HCT116 (cell line): ENCODE measurements around the gene CSNK1G2.

Experiments
- CEBPB ChIP-seq: IDR thresholded peaks from 2 replicates; pipeline ENCODE4 v1.6.1; 2012; ENCODE audit warnings: low read depth
- CTCF ChIP-seq, 3 experiments: fragments of 200-600 bp in 1 of 3; sonication (generic) in 1 of 3; IDR thresholded peaks in 2 of 3; conservative IDR thresholded peaks in 1 of 3; 2 replicates each; pipeline ENCODE4 v1.5.1; 2012 to 2017; ENCODE audit warnings: low read depth in 2 of 3, low read length in 2 of 3, antibody characterized with exemption in 1 of 3, borderline replicate concordance in 1 of 3, control low read depth in 1 of 3, mild to moderate bottlenecking in 1 of 3, mixed read lengths in 1 of 3, mixed run types in 1 of 3, moderate library complexity in 1 of 3; ENCODE audit not compliant: insufficient read depth in 1 of 3
- ELF1 ChIP-seq: IDR thresholded peaks from 2 replicates; pipeline ENCODE4 v1.6.1; 2012; ENCODE audit warnings: low read depth, borderline replicate concordance
- EZH2 ChIP-seq: fragments of 200-600 bp; sonication (generic); IDR thresholded peaks from 2 replicates; pipeline ENCODE4 v1.6.1; 2017; ENCODE audit warnings: antibody characterized with exemption, mixed run types
- EZH2phosphoT487 ChIP-seq: fragments of 200-600 bp; IDR thresholded peaks from 2 replicates; pipeline ENCODE4 v1.6.1; 2018; ENCODE audit warnings: antibody characterized with exemption, borderline replicate concordance
- FOSL1 ChIP-seq: IDR thresholded peaks from 2 replicates; pipeline ENCODE4 v1.6.1; 2012; ENCODE audit warnings: low read depth
- JUND ChIP-seq: IDR thresholded peaks from 2 replicates; pipeline ENCODE4 v1.6.1; 2012
- MAX ChIP-seq: IDR thresholded peaks from 2 replicates; pipeline ENCODE4 v1.6.1; 2012
- POLR2A ChIP-seq: IDR thresholded peaks from 2 replicates; pipeline ENCODE4 v1.7.0; 2011; ENCODE audit warnings: borderline replicate concordance; ENCODE audit not compliant: insufficient read depth, insufficient read length; ENCODE audit errors: extremely low read depth
- POLR2AphosphoS5 ChIP-seq: IDR thresholded peaks from 2 replicates; pipeline ENCODE4 v1.6.1; 2011; ENCODE audit warnings: mild to moderate bottlenecking, low read depth, low read length, moderate library complexity
- RAD21 ChIP-seq: IDR thresholded peaks from 2 replicates; pipeline ENCODE4 v1.6.1; 2012; ENCODE audit warnings: low read depth, mild to moderate bottlenecking
- SRF ChIP-seq: IDR thresholded peaks from 2 replicates; pipeline ENCODE4 v1.6.1; 2012; ENCODE audit warnings: low read depth
- ZBTB33 ChIP-seq: IDR thresholded peaks from 2 replicates; pipeline ENCODE4 v1.6.1; 2011; ENCODE audit warnings: mild to moderate bottlenecking, low read length, moderate library complexity; ENCODE audit not compliant: insufficient replicate concordance; ENCODE audit errors: extremely low read depth

GRCh38 chr19:1953037-1953436, 12.1 kb downstream of the CSNK1G2 start:
- TF ChIP-seq SRF (no peak), EZH2 (no peak), EZH2phosphoT487 (no peak), POLR2AphosphoS5 (no peak), CTCF (IDR thresholded peaks at IDR 0.05 in 2 of 3, conservative IDR thresholded peaks at IDR 0.05 in 1 of 3; ENCODE audit: borderline replicate concordance in 1 of 3, insufficient read depth in 1 of 3, low read depth in 2 of 3, low read length in 2 of 3) (no peak), POLR2A (no peak), ZBTB33 (no peak), CEBPB (no peak), RAD21 (no peak), FOSL1 (no peak), ELF1 (no peak), JUND (no peak), MAX (no peak)
